Nephron (organoid): ENCODE results near the gene GALR3.

Experiments
- H3K27ac Mint-ChIP-seq, 3 experiments: 2 replicates each; pipeline ENCODE4 v1.8.0; 2020; ENCODE audit warnings: mixed read lengths in 3 of 3, mild to moderate bottlenecking in 2 of 3, moderate library complexity in 1 of 3
- H3K27me3 Mint-ChIP-seq: 2 replicates; pipeline ENCODE4 v1.8.0; 2021; ENCODE audit warnings: low read depth, mild to moderate bottlenecking, moderate library complexity, mixed read lengths
- H3K36me3 Mint-ChIP-seq: 2 replicates; pipeline ENCODE4 v1.8.0; 2020; ENCODE audit warnings: low read depth, mixed read lengths
- H3K4me1 Mint-ChIP-seq: 2 replicates; pipeline ENCODE4 v1.8.0; 2020; ENCODE audit warnings: mixed read lengths
- H3K4me3 Mint-ChIP-seq, 3 experiments: 2 replicates each; pipeline ENCODE4 v1.8.0; 2020; ENCODE audit warnings: mild to moderate bottlenecking in 3 of 3, mixed read lengths in 3 of 3, moderate library complexity in 2 of 3
- H3K9me3 Mint-ChIP-seq: 2 replicates; pipeline ENCODE4 v1.8.0; 2020; ENCODE audit warnings: mixed read lengths
- TF ChIP-seq, protein P1 (sequence below), 3 experiments: fragments of 200-600 bp; sonication (generic); IDR thresholded peaks; one replicate each; pipeline ENCODE4 v1.5.0; 2021; ENCODE audit warnings: antibody characterized with exemption in 3 of 3; ENCODE audit not compliant: unreplicated experiment in 3 of 3

The GALR3 gene

DNA sequence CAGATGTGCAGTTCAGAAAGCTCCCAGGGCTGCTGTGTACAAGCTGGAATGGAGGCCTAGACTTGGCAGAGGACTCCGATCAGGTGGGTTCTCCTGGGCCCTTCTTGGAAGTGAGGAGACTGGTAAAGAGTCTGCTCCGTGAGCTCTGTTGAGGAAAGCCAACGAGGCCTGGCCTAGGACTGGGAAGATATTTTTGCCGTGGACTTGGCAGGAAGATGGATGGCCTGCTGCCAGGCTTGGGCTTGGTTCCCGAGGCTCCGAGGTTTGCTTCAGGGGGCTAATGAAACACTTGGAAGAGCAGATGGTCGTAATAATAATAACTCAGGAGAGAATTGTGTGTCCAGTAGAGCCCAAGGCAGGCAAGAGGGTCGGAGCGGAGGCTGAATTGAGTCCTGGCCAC, 3.9 kb downstream of the GALR3 start:
- H3K9me3 Mint-ChIP-seq, result no peaks in the 10 kb centered on the region
- H3K4me1 Mint-ChIP-seq, result peaks cover 15% of the 10 kb centered on the region
- peak overlapping the region in 1 of 3 experiments; percentile 72 for H3K27ac Mint-ChIP-seq
- TF ChIP-seq, protein P1, sequence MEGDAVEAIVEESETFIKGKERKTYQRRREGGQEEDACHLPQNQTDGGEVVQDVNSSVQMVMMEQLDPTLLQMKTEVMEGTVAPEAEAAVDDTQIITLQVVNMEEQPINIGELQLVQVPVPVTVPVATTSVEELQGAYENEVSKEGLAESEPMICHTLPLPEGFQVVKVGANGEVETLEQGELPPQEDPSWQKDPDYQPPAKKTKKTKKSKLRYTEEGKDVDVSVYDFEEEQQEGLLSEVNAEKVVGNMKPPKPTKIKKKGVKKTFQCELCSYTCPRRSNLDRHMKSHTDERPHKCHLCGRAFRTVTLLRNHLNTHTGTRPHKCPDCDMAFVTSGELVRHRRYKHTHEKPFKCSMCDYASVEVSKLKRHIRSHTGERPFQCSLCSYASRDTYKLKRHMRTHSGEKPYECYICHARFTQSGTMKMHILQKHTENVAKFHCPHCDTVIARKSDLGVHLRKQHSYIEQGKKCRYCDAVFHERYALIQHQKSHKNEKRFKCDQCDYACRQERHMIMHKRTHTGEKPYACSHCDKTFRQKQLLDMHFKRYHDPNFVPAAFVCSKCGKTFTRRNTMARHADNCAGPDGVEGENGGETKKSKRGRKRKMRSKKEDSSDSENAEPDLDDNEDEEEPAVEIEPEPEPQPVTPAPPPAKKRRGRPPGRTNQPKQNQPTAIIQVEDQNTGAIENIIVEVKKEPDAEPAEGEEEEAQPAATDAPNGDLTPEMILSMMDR (IDR thresholded peaks at IDR 0.05; ENCODE audit: unreplicated experiment in 3 of 3), result no peak
- H3K27me3 Mint-ChIP-seq, result peaks cover 30% of the 10 kb centered on the region
- peaks cover 24% of the 10 kb centered on the region for H3K36me3 Mint-ChIP-seq
- peak overlapping the region in 2 of 3 experiments; percentile 1 to 11 for H3K4me3 Mint-ChIP-seq

DNA sequence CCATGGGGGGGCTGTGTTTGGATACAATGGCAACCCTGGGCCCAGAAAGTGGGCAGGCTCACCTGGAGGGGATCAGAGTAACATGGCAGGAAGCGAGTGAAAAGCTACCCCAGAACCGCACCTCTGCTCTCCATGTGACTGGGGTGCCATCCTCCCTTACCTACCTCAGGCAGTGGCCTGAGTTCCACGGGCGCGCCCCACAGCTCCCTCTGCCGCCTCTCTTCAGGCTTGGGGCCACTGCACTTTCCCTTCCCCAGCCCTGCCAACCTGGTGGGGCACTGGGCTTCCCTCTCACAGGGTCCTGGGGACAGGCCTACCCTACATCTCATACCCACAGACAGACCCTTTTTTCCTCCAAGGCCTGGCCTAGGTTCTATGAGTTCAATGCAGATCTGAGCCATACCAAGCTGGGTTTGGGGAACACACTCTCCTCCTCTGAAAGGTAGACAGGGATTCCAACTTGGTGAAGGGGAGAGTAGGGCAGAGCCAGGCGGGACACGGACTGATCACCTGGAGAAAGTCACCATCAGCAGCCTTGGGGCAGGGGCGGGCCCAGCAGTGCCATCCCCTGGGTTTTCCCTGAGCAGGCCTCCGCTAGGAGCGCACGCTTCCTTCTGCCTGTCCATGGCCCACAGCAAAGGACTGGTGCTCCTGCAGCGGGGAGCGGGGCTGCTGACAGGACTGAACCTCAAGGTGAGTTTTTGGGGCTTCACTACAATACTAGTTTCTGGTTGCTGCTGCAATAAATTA, 7.1 kb downstream of the GALR3 start:
- no peak overlapping the region for H3K27ac Mint-ChIP-seq
- peaks cover 14% of the 10 kb centered on the region for H3K4me1 Mint-ChIP-seq
- no peak overlapping the region for H3K4me3 Mint-ChIP-seq
- peaks cover 5% of the 10 kb centered on the region for H3K27me3 Mint-ChIP-seq
- H3K36me3 Mint-ChIP-seq, result peaks cover 29% of the 10 kb centered on the region
- no peaks in the 10 kb centered on the region for H3K9me3 Mint-ChIP-seq
- TF ChIP-seq, protein P1 (IDR thresholded peaks at IDR 0.05; ENCODE audit: unreplicated experiment in 3 of 3), result no peak

DNA sequence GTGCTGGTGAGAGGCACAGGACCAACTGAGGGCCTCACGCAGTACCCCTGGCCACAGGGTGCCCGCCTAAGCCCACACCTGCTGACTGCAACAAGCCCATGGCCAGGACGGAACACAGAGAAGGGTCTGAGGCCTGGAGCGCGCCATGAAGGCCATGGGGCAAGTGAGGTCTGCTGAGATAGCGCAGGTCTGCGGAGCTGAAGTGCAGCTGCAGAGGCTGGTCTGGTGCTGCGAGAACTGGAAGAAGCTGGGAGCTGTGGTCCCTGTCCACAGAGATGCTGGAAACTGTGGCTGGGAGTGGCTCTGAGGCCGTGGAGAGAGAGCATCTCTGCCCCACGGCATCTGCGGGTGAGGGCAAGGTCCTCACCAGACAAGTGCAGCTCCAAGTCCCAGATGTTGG, 8.3 kb downstream of the GALR3 start:
- TF ChIP-seq, protein P1 (IDR thresholded peaks at IDR 0.05; ENCODE audit: unreplicated experiment in 3 of 3), result no peak
- no peaks in the 10 kb centered on the region for H3K9me3 Mint-ChIP-seq
- H3K4me3 Mint-ChIP-seq, result no peak overlapping the region
- H3K27me3 Mint-ChIP-seq, result no peaks in the 10 kb centered on the region
- no peak overlapping the region for H3K27ac Mint-ChIP-seq
- H3K4me1 Mint-ChIP-seq, result peaks cover 14% of the 10 kb centered on the region
- peaks cover 29% of the 10 kb centered on the region for H3K36me3 Mint-ChIP-seq

- no peak overlapping the region for H3K4me3 Mint-ChIP-seq
- H3K27ac Mint-ChIP-seq, result no peak overlapping the region
- H3K36me3 Mint-ChIP-seq, result peaks cover 35% of the 10 kb centered on the region
- TF ChIP-seq, protein P1 (IDR thresholded peaks at IDR 0.05; ENCODE audit: unreplicated experiment in 3 of 3), result no peak
- peaks cover 7% of the 10 kb centered on the region for H3K4me1 Mint-ChIP-seq
- H3K27me3 Mint-ChIP-seq, result no peaks in the 10 kb centered on the region
- H3K9me3 Mint-ChIP-seq, result no peaks in the 10 kb centered on the region
Observed at GRCh38 chr22:37832022-37832857, 9.1 kb downstream of the GALR3 start.

DNA sequence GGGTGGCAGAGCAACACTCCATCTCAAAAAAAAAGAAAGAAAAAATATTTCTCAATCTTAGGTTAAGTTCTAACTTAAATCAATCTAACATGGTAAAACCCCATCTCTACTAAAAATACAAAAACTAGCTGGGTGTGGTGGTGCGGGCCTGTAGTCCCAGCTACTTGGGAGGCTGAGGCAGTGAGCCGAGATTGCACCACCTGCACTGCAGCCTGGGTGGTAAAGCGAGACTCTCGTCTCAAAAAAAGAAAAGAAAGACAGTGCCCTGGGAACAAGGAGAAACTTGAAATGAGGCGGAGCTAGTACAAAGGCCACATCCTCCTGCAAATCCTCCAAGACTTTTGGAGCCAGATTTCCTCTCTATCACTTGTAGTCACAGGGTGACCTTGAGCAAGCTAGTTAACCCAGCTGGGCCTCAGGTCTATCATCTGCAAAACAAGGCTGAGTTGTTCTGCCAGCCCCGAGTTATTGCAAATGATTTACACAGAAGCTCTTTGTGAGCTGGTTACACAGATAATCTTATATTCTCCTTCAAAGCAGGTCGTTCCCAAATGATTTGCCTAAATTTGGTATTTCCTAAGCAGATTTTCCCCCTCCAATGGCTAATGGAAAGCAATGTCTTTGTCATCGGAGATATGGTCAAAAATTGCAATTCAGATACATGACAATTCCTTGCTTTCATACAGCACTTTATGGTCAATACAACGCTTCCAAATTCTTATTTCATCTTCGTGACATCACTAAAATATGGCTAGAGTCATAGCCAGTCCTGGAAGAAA, 19.0 kb downstream of the GALR3 start:
- Mint-ChIP-seq H3K36me3 (peaks cover 23% of the 10 kb centered on the region), H3K4me1 (peaks cover 8% of the 10 kb centered on the region), H3K27ac (peak overlapping the region; percentile 9 to 91 (median 76)), H3K4me3 (peak overlapping the region; percentile 75 to 82 (median 78)), H3K9me3 (no peaks in the 10 kb centered on the region), H3K27me3 (no peaks in the 10 kb centered on the region)
- TF ChIP-seq, protein P1 (IDR thresholded peaks at IDR 0.05; ENCODE audit: unreplicated experiment in 3 of 3), result no peak
